ENCODE results near the gene RPTOR.

The RPTOR gene

GRCh38 chr17:80992077-80992947 is 447.7 kb downstream of the RPTOR start:
- DNase-seq (ENCODE audit: low read depth in 3 of 3) = no peak

GRCh38 chr17:80992948-80993624 is 448.4 kb downstream of the RPTOR start:
- no peak for DNase-seq (ENCODE audit: low read depth in 3 of 3)

GRCh38 chr17:80995131-80995530 is 450.5 kb downstream of the RPTOR start:
- no peak for DNase-seq (ENCODE audit: low read depth in 3 of 3)

- DNase-seq (ENCODE audit: low read depth in 3 of 3) = no peak
Measured at GRCh38 chr17:80996422-80997305, 452.0 kb downstream of the RPTOR start.

GRCh38 chr17:80997424-80998117 is 452.9 kb downstream of the RPTOR start:
- no peak for DNase-seq (ENCODE audit: low read depth in 3 of 3)

- DNase-seq (ENCODE audit: low read depth in 3 of 3) = no peak
Measured at GRCh38 chr17:80998118-80998747, 453.6 kb downstream of the RPTOR start.

- no peak for DNase-seq (ENCODE audit: low read depth in 3 of 3)
Measured at GRCh38 chr17:80998748-80999535, 454.3 kb downstream of the RPTOR start.

GRCh38 chr17:80999536-81000333 is 455.1 kb downstream of the RPTOR start:
- no peak for DNase-seq (ENCODE audit: low read depth in 3 of 3)

GRCh38 chr17:81000334-81000630 is 455.6 kb downstream of the RPTOR start:
- DNase-seq (ENCODE audit: low read depth in 3 of 3) = no peak

- DNase-seq (ENCODE audit: low read depth in 3 of 3) = no peak
Measured at GRCh38 chr17:81000631-81001357, 456.2 kb downstream of the RPTOR start.

GRCh38 chr17:81002013-81002384 is 457.4 kb downstream of the RPTOR start:
- no peak for DNase-seq (ENCODE audit: low read depth in 3 of 3)

- no peak for DNase-seq (ENCODE audit: low read depth in 3 of 3)
Measured at GRCh38 chr17:81002409-81003361, 458.0 kb downstream of the RPTOR start.

GRCh38 chr17:81003711-81004475 is 459.3 kb downstream of the RPTOR start:
- no peak for DNase-seq (ENCODE audit: low read depth in 3 of 3)

GRCh38 chr17:81006891-81007290 is 462.3 kb downstream of the RPTOR start:
- no peak for DNase-seq (ENCODE audit: low read depth in 3 of 3)

GRCh38 chr17:81008140-81008539 is 463.5 kb downstream of the RPTOR start:
- DNase-seq (ENCODE audit: low read depth in 3 of 3) = no peak

- DNase-seq (ENCODE audit: low read depth in 3 of 3) = no peak
Measured at GRCh38 chr17:81009136-81009535, 464.5 kb downstream of the RPTOR start.

- no peak for DNase-seq (ENCODE audit: low read depth in 3 of 3)
Measured at GRCh38 chr17:81010935-81011334, 466.3 kb downstream of the RPTOR start.
